Articular chondrocyte of knee joint (primary cell): ENCODE measurements around the gene RASSF6. TPM values are rescaled to one million over a fixed set of nuclear protein-coding genes. Genes with fewer than 3 reads are reported as not detected.

Source experiments
- small RNA-seq: library from RNA; depleted of rRNA; stranded (forward); fragments of <200 nt; gene quantifications from one replicate; pipeline ENCODE3, GENCODE V24; 2012
- total RNA-seq: library from RNA; depleted of rRNA; stranded (reverse); fragments of >200 nt; gene quantifications from 2 replicates; pipeline ENCODE4 v1.2.3, GENCODE V29; 2012

Gene RASSF6
- not detected in 2 replicates for total RNA-seq

GRCh38 chr4:73620115-73620792 is at the start of gene RASSF6:
Gene RASSF6, minus strand, starts transcription at chr4:73620436. Its CDS starts 8,641 bp downstream, at chr4:73611795.

Small RNAs within 50 kb of the gene (small RNA-seq; reads per million reads assigned to genes)
- not detected for gene AC074250.1

Other genes starting within 250 kb of the RASSF6 start
- gene ALB, start 216.1 kb downstream of the RASSF6 start, total RNA-seq: not detected in 2 replicates
- 0.22 TPM in 1 of 2 replicates, not detected in the other for gene AFP, start 184.2 kb downstream of the RASSF6 start, total RNA-seq
- not detected in 2 replicates for gene AFM, start 138.7 kb downstream of the RASSF6 start, total RNA-seq
- 2.7 and 4.0 TPM in 2 replicates for gene CXCL8, start 120.1 kb upstream of the RASSF6 start, total RNA-seq
- 11.2 and 37.6 TPM in 2 replicates for gene CXCL6, start 216.2 kb upstream of the RASSF6 start, total RNA-seq
- gene PF4V1, start 232.9 kb upstream of the RASSF6 start, total RNA-seq: 0.54 TPM in 1 of 2 replicates, not detected in the other
- gene CXCL1, start 249.0 kb upstream of the RASSF6 start, total RNA-seq: 9.4 and 28.2 TPM in 2 replicates